ENCODE data around the gene SLC7A1. TPM values are rescaled to one million over a fixed set of nuclear protein-coding genes. Genes with fewer than 3 reads are reported as not detected.

SLC7A1 gene
- polyA plus RNA-seq, 10 donors = 8.1 to 16.6 (median 9.7) TPM

GRCh38 chr13:29511980-29512379 is 83.5 kb downstream of the SLC7A1 start:
- DNase-seq = no peak

- no peak for DNase-seq
Observed at GRCh38 chr13:29511106-29511796, 84.2 kb downstream of the SLC7A1 start.

GRCh38 chr13:29510651-29511084 is 84.8 kb downstream of the SLC7A1 start:
- DNase-seq = no peak

GRCh38 chr13:29509999-29510589 is 85.4 kb downstream of the SLC7A1 start:
- no peak for DNase-seq

GRCh38 chr13:29508876-29509252 is 86.6 kb downstream of the SLC7A1 start:
- DNase-seq = no peak

GRCh38 chr13:29508130-29508875 is 87.2 kb downstream of the SLC7A1 start:
- DNase-seq = peak; percentile 87 to 93 (median 92)

GRCh38 chr13:29507356-29507755 is 88.1 kb downstream of the SLC7A1 start:
- peak; percentile 54 to 68 (median 60) for DNase-seq

- DNase-seq = no peak
Observed at GRCh38 chr13:29505950-29506349, 89.5 kb downstream of the SLC7A1 start.

GRCh38 chr13:29505511-29505910 is 90.0 kb downstream of the SLC7A1 start:
- DNase-seq = no peak

- no peak for DNase-seq
Observed at GRCh38 chr13:29504691-29505090, 90.8 kb downstream of the SLC7A1 start.

GRCh38 chr13:29503041-29503837 is 92.2 kb downstream of the SLC7A1 start:
- no peak for DNase-seq

- DNase-seq = no peak
Observed at GRCh38 chr13:29502391-29503008, 93.0 kb downstream of the SLC7A1 start.

GRCh38 chr13:29501674-29502073 is 93.8 kb downstream of the SLC7A1 start:
- no peak for DNase-seq

GRCh38 chr13:29500386-29500785 is 95.1 kb downstream of the SLC7A1 start:
- DNase-seq = no peak

GRCh38 chr13:29499506-29500165 is 95.9 kb downstream of the SLC7A1 start:
- peak in 1 of 3 donors; percentile 32 for DNase-seq

- no peak for DNase-seq
Observed at GRCh38 chr13:29498426-29499040, 97.0 kb downstream of the SLC7A1 start.

GRCh38 chr13:29497137-29497654 is 98.3 kb downstream of the SLC7A1 start:
- peak; percentile 74 to 94 (median 81) for DNase-seq

- DNase-seq = no peak
Observed at GRCh38 chr13:29496241-29496712, 99.2 kb downstream of the SLC7A1 start.

GRCh38 chr13:29494520-29494919 is 101.0 kb downstream of the SLC7A1 start:
- no peak for DNase-seq

GRCh38 chr13:29493796-29494195 is 101.7 kb downstream of the SLC7A1 start:
- no peak for DNase-seq

Measured in muscle of back (tissue), 11 donors.